Caki2 (cell line): ENCODE results near the gene WRNIP1. TPM values are rescaled to one million over a fixed set of nuclear protein-coding genes. Genes with fewer than 3 reads are reported as not detected.

Experiments
- DNase-seq: peaks from one replicate; pipeline ENCODE4 v3.0.0-alpha.2; 2015; ENCODE audit warnings: low read depth
- in situ Hi-C: cut with HindIII; loops from 2 replicates; pipeline ENCODE4 v1.10.0; 2016; ENCODE audit warnings: low sequenced_read_pairs, low pct_unique_long_range_greater_than_20kb, mixed read lengths
- total RNA-seq: library from RNA; depleted of rRNA; stranded (reverse); fragments of >200 nt; shearing (Covaris generic); gene quantifications from 2 replicates; pipeline ENCODE4 v1.2.3, GENCODE V29; 2014; ENCODE audit warnings: low replicate concordance

Gene WRNIP1
- total RNA-seq, 1 experiment from 2014 or later = 94.7 TPM

DNA sequence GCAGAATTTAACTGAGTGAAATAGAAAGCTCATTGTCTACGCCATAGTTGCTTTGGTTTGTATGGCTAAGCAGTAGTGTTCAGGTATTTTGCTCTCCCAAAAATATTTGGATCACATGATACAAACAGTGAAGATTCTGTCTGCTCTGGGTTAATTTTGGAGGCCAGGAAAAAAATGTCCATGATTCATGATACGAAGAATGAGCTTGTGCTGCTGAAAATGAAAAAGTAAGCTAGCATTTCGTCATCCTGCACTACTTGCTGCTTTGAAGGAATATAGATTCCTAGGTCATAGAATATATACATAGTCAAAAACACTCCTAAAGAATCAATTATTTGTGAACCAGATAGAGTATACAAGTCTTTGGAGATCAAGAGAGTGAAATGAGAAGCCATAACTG is 8.3 kb downstream of the WRNIP1 start:
- no peak for DNase-seq
- in situ Hi-C loops = no loop called here

DNA sequence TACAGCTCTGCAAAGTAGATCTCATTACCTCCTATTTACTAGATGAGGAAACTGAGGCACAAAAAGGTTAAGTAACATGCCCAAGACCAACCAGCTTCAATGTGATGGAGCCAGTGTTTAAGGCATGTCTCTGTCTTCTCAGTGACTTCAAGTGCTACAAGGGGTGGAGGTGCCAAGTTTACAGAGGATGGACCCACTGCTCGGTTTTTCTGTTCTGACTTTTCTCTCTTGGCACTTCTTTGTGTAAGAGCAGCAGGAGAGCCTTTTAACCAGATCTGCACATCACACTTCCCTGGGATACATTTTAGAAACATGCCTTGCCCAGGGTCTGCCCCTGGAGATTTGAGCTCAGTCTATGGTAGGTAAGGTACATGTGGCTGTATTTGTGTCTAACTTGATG is 9.8 kb downstream of the WRNIP1 start:
- in situ Hi-C loops = no loop called here

DNA sequence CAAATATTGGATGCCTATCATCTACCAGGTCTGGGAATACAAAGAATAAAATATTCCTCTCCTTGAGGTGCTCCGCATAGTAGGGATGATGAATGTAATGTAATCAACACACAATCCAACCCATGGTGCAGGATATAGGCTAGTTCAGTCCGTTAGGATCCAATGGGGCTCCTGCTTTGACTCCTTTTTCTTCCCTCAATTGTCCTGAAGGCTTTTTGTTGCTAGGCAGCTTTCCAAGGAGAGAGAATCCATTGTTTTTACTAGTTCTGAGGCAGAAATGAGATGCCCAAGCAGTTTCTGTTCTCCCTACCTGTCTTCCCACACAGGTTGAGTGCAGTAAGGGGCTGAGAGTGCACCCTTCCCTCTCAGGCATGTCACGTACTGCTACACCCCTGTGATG is 12.1 kb downstream of the WRNIP1 start:
- in situ Hi-C loops = no loop called here
- DNase-seq = no peak

More for the DNA sequence above, 9.8 kb downstream of the WRNIP1 start:
- no peak for DNase-seq

DNA sequence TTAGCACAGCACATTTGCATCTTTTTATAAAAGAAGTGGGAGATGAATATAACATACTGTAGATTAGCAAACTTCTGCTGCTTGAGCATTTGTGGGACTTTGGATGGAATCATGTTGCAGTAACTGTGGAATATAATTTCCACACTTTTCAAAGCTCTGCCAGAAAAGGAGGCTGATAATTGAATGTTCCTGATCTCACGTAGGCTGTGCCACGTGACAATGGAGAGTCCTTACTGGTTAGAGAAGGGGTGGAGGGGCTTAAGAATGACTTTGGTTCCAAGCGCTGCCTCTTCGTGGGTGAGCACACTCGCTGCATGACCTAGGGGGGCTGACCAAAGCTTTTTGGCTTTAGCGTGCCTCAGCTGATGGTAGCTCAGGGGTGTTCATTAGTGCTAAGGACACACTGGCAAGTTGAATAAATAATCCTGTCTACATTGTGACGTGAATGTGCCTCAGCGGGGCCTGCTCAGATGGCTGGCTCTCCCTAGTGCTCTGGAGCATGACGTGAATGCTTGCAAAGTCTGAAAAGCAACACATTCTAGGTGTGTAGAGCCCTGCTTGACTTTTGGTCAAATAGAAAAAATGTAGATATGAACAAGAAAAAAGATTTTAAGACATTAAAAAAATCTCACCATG is 15.0 kb downstream of the WRNIP1 start:
- DNase-seq = no peak
- in situ Hi-C loops = no loop called here

DNA sequence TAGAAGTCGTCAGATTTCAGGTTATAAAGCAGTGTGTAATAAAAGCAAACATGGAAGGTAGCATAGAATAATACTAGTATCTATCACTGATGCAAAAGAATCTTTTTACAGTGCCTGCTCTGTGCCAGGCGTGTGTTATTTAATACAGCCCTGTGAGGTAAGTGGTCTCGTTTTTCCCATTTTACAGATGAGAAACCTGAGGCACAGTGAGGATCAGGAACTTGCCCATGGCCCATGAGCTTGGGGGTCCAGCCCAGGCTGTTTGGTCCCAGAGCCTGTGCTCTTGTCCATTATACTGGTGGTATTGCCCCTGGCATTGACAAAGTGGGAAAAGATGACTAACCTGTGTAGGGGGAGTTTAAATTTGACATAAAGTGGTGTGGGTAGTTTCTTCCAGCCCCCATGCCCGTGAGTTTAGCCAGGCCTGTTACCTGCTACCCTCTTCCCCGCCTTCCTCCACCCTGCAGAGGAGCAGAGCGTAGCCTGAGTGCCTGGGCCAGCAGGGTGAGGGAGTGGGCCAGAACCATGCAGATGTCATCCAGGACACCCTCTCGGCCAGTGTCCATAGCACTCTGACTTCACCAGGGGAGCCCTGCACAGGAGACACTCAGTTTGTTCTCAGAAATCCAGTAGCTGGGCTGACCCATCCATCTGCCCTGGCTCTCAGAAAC is 16.6 kb downstream of the WRNIP1 start:
- in situ Hi-C loops = no loop called here
- DNase-seq = no peak

DNA sequence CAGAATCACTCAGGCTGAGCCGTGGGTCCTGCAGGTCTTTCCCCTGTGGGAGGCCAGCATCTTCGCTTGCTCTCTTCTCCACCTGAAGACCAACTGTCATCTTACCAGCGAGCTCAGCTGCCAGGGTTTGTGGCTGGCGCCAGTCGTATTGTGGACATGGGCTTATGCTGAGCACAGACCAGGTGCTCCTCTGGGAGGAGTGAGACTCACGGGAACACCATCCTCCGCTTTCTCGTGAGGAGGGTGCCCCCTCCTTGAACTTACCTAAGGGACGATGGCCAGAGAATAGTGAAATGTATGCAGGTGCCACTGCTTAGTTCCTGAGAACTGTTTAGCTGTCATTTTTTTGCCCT is 17.1 kb downstream of the WRNIP1 start:
- DNase-seq = no peak
- in situ Hi-C loops = no loop called here

DNA sequence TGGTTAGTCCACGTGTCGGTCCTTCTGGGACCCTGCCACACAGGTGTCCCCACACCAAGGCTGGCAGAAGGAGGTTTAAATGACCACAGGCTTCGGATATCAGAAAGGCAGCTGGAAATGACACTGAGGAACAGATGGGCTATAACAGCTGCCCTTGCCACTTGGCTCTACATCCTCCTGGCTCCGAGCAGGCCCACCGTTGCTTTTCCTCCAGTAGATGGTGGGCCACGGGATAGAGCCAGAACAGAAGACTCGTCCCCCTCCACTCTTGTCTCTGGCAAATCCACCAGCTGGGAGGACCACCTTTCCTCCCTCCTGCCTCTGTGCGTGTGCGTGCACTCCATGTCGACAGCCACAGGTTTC is 17.6 kb downstream of the WRNIP1 start:
- DNase-seq = no peak
- in situ Hi-C loops = no loop called here

DNA sequence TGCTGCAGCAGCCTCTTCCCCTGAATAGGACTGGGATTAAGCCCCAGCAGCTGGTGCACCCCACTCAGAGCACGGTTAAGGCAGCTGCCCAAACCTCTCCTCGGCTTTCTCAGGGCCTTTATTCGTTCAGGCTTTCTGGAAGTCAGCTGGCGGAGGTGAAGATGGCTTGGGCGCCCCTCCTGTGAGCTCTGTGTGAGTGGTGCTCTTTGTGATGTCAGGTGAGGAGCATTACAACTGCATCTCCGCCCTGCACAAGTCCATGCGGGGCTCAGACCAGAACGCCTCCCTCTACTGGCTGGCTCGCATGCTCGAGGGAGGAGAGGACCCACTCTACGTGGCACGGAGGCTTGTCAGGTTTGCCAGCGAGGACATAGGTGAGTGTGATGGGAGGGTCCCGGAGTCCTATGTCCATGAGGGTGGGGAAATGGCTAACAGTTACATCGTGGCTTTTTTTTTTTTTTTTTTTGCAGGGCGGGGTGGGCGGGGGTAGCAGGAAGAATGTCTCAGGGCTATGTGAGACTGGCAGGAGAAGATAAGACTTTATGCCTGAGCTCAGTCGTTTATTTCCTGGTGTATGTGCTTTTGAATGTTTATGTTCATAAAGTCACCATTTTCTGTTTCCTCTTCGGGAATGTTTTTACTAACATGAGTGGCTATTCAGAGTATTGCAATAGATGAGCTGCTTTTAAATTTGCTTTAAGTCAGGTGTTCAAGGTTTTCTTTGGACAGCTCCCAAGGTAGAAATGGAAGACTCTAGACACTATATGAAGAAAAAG is 18.2 kb downstream of the WRNIP1 start:
- DNase-seq = no peak
- in situ Hi-C loops = no loop called here

DNA sequence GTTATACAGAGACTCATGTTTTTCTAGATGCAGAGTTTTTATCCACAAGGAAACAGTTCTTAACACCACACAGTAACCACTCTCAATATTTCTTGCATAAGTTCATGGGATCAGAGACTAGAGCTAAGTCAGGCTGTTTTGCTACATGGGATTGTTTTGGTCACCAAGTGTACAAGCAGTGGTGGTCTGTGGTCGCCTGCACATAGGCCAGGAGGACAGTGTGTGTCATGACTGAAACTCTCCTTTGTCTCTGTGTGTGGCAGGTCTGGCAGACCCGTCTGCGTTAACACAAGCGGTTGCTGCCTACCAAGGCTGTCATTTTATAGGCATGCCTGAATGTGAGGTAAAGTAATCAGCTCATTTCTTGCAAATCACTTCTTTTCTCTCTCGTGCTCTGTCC is 18.9 kb downstream of the WRNIP1 start:
- in situ Hi-C loops = no loop called here
- DNase-seq = no peak

DNA sequence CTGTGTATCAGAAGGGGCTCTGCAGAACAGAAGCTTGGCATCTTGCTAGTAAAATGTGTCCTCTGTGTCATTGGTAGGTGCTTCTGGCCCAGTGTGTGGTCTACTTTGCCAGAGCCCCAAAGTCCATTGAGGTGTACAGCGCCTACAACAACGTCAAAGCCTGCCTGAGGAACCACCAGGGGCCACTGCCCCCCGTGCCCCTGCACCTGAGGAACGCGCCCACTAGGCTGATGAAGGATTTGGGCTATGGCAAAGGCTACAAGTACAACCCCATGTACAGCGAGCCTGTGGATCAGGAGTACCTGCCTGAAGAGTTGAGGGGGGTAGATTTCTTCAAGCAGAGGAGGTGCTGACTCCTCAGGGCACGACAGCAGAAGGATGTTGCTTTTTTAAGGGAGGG is 19.7 kb downstream of the WRNIP1 start:
- DNase-seq = no peak

DNA sequence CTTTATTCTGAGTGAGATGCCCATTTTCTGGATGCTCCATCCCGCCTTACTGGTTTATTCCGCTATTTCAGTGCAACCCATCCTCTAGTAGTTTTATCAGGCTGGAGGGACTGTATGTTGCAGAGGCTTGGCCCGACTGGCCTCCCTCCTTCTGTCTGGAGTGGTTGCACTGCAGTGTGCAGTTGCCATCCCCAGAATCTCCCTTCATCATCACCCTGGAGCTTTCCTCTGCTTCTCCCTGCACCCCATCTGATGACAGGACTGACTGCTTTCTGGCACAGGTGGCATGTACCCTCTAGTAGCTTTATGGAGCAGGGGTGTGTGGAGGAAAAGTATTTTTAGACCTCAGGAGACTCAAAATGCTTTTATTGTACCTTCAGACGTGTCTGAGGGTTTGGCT is 21.1 kb downstream of the WRNIP1 start:
- in situ Hi-C loops = no loop called here
- DNase-seq = no peak

More for the DNA sequence above, 19.7 kb downstream of the WRNIP1 start:
- in situ Hi-C loops = no loop called here

DNA sequence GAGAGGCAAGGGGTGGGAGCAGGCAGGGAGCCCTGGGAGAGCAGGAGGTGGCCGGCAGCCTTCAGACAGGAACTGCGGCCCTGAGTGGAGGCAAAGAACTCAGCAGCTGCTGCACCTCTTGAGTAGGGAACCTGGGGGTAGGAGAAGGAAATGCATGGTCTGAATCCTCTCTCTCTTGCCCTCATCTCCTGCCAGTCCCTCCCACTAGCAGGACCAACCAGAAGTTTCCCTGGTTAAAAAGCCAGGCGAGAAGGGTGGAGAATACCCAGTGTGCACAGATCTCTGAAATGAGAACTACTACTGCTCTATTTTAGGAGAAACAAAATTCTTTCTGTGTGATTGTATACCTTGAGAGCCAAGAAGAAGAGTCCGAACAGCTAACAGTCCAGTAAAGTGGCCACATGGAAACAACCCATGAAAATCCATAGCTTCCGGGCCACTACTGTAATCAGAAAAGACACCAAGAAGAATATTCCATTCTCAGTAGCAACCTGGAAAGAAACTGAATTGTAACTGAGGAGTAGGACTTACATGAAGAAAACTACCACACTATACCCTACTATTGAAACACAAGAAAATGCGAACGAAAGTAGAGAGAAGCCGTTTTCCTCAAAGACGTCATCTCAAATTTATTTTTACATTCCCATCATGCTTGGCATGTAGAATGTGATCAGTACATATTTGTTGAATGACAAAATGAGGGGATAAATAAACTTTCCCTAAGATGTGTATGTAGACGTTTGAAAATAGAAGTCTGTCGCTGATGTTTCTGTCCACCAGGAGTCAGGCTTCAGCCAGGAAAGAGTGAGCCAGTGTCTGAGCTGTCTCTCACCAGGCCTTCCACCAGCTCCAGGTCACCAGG is 25.6 kb downstream of the WRNIP1 start:
- in situ Hi-C loops = no loop called here
- peak; percentile 71 for DNase-seq

DNA sequence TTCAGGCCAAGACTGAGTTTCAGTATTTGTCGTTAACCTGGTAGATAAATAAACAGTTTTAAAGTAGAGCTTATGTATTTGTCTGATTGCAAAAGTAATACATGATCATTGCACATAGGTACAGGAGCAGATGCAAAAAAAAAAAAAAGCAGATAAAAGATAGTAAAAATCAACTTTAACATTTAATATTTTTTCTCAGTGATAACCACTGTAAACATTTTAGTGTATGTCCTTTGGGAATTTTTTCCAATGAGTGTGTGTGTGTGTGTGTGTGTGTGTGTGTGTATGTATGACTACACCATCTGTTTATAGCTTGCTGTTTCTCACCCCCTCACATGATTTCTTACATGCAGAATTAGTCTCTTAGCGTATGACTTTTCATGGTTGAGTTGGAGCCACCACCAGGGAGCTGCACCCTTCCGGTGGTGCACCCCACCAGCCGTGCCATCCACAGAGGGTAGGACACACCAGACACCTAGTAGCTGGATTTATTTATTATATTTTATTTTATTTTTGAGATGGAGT is 26.3 kb downstream of the WRNIP1 start:
- no peak for DNase-seq
- in situ Hi-C loops = no loop called here

DNA sequence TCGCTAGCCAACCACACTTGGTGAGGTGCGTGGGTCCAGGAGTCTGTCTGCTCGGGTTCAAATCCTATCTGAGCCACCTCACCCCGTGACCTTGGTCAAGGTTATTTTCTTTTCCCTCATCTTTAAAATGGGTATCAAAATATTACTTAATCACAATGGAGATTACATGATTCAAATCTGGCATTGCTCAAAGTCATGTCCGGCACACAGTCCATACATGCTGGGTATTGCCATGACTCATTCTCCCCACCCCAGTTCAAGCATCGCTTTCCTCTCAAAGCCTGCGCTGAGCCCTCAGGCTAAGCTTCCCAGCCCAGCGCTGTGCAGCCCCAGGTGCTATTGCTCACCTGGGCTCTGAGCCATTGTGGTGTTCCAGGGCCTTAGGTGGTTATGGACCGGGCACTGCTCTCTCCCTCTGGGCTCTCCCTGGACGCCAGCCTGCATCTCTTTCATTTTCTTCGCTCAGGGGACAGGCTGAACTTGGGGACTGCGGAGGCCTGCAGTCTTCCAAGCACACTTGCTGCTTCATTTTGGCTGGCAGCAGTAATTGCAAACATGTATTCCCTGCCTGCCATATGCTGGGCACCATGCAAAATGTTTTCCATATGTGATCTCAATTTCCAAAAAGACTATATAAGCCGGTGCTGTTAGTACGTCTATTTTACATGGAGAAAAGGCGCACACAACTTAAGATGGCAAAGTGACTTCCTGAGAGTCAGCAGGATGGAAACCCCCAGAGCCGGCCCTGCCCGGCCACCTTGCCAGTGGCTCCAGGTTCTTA is 27.3 kb downstream of the WRNIP1 start:
- in situ Hi-C loops = no loop called here

DNA sequence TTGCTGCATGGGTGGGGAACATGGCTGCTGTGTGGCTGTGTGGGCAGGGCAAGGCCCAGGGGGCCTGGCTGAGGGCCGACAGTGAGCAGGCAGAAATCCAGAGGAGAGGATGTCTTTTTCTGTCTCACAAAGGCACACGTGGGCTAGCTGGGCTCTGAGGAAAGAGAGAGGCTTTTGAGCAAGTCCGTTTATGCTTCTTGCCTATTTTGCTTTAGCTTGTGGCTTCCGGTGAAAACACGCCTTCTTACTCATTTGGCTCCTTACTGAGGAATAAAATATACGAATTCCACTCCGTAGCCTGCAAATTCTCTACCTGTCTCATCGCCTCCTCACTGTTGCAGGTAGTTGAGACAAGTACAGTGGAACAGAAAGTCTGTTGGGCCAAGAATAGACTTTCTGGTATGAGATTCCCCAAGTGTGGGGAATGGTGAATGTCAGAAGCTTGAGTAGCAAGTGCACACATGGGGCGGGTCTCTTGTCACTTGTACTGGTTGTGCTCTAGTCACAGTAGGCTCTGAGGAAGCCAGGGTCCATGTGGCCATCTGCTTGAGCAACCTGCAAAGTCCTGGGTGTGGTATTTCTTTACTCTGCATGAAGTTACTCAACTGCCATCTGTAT is 28.4 kb downstream of the WRNIP1 start:
- in situ Hi-C loops = no loop called here
- DNase-seq = no peak

More for the DNA sequence above, 27.3 kb downstream of the WRNIP1 start:
- no peak for DNase-seq

DNA sequence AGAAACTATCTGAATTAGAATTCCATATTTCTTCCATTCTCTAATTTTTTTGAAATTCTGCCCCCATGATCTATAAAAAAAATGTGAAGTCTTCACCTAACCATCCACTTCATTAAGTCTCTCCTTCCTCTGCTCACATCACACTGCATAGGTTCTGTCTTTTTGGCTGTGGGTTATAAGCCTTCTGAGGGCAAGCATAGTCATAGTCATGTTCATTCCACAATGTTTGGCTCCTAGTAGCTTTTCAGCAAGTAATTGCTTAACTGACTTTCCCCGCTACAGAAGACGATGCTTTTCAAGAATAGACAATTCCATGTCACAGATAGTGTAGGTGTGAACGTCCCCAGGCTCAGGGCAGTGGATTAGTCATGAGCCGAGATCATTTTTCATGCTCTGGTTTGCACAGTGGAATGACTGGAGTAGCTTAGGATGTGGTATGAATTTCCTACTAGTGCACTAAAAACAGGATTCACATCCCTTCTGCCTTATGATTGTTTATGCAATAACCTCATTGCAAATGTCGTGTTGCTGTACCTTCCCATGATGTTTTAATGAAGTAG is 29.1 kb downstream of the WRNIP1 start:
- DNase-seq = no peak
- in situ Hi-C loops = no loop called here

DNA sequence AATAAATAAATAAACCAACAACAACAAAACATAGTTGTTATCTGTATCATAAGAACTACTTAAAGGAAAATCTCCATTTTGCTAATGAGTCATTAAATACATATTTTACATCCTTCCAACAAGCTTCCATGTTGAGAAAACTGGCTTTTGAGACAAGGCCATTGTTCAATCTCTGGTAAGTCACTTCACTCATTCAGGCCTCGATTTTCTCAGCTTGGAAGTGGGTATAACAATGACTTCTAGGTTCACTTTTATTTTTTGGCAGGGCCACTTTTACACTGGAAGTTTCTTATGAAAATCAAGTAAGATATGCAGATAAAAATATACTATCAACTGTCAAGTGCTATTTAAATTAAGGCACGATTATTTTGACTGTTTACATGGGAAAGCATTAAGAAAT is 30.0 kb downstream of the WRNIP1 start:
- in situ Hi-C loops = no loop called here

More for the DNA sequence above, 30.0 kb downstream of the WRNIP1 start:
- DNase-seq = no peak
